ENCODE data around the gene POU3F1.

DNA sequence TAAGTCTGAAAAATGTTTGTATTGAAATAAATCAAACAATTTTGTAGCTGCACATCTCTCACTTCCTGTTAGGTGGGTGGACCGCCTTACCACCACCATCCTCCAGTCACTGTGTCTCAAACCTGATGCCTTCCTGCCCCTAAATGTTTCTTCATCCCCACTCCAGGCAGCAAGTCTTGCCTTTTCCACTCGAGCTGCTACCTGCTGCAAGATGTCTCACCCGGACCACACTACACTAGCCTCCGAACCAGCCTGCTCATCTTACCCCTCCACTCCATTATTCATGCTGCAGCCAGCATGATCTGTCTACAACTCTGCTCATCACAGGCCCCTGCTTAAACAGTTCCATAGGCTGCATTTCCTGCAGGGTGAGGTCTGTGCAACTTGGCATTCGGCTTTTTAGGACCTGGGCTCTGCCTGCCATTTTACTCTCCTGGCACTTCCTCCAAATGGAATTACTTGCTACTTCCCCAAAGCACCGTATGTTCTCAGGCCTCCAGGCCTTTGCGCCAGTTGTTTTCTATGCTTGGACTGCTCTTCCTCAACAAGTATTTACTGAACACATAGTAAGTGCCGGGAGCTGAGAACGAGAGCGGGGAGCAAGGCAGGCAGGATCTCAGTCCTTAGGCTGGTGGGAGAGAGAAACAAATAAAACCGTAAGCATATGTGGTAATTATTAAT lies 51.6 kb downstream of the POU3F1 start:
- TF ChIP-seq, protein P1, sequence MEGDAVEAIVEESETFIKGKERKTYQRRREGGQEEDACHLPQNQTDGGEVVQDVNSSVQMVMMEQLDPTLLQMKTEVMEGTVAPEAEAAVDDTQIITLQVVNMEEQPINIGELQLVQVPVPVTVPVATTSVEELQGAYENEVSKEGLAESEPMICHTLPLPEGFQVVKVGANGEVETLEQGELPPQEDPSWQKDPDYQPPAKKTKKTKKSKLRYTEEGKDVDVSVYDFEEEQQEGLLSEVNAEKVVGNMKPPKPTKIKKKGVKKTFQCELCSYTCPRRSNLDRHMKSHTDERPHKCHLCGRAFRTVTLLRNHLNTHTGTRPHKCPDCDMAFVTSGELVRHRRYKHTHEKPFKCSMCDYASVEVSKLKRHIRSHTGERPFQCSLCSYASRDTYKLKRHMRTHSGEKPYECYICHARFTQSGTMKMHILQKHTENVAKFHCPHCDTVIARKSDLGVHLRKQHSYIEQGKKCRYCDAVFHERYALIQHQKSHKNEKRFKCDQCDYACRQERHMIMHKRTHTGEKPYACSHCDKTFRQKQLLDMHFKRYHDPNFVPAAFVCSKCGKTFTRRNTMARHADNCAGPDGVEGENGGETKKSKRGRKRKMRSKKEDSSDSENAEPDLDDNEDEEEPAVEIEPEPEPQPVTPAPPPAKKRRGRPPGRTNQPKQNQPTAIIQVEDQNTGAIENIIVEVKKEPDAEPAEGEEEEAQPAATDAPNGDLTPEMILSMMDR (IDR thresholded peaks at IDR 0.05) = no peak
- TF ChIP-seq POLR2A (IDR thresholded peaks at IDR 0.05) = no peak

Measured in gastroesophageal sphincter (tissue), 3 donors.